ENCODE data around the gene LRP4.

Gene LRP4

GRCh38 chr11:46892838-46893237 is 25.5 kb downstream of the LRP4 start:
- no peaks in the 10 kb centered on the region for H3K9me2 ChIP-seq (replicated peaks; ENCODE audit: low read depth, low read length)
- H3K4me2 ChIP-seq (ENCODE audit: low read depth, low read length, poor library complexity, severe bottlenecking), result no peak overlapping the region
- H3K9ac ChIP-seq (ENCODE audit: low read depth, low read length, poor library complexity, severe bottlenecking), result no peak overlapping the region
- H3K79me2 ChIP-seq (ENCODE audit: insufficient read depth, low read length), result no peaks in the 10 kb centered on the region
- no peak overlapping the region for H2AFZ ChIP-seq (ENCODE audit: low read length)
- H3K9me3 ChIP-seq (ENCODE audit: insufficient read depth, low read depth, low read length), result no peaks in the 10 kb centered on the region
- H3K4me3 ChIP-seq (ENCODE audit: low read length, poor library complexity, severe bottlenecking), result no peak overlapping the region
- no peaks in the 10 kb centered on the region for H3K36me3 ChIP-seq (ENCODE audit: insufficient read depth, low read length)
- no peaks in the 10 kb centered on the region for H3K4me1 ChIP-seq (ENCODE audit: insufficient read depth, low read length, poor library complexity, severe bottlenecking)
- H4K20me1 ChIP-seq (ENCODE audit: insufficient read depth, low read length, poor library complexity, severe bottlenecking), result no peaks in the 10 kb centered on the region
- no peaks in the 10 kb centered on the region for H3K27me3 ChIP-seq (ENCODE audit: insufficient read depth, low read length, poor library complexity, severe bottlenecking)
- H3F3A ChIP-seq (ENCODE audit: low read depth), result no peaks in the 10 kb centered on the region
- TF ChIP-seq EZH2phosphoT487 (IDR thresholded peaks at IDR 0.05; ENCODE audit: borderline replicate concordance), result no peak
- TF ChIP-seq, protein P1, sequence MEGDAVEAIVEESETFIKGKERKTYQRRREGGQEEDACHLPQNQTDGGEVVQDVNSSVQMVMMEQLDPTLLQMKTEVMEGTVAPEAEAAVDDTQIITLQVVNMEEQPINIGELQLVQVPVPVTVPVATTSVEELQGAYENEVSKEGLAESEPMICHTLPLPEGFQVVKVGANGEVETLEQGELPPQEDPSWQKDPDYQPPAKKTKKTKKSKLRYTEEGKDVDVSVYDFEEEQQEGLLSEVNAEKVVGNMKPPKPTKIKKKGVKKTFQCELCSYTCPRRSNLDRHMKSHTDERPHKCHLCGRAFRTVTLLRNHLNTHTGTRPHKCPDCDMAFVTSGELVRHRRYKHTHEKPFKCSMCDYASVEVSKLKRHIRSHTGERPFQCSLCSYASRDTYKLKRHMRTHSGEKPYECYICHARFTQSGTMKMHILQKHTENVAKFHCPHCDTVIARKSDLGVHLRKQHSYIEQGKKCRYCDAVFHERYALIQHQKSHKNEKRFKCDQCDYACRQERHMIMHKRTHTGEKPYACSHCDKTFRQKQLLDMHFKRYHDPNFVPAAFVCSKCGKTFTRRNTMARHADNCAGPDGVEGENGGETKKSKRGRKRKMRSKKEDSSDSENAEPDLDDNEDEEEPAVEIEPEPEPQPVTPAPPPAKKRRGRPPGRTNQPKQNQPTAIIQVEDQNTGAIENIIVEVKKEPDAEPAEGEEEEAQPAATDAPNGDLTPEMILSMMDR (conservative IDR thresholded peaks at IDR 0.05; ENCODE audit: low read length), result no peak

DNA sequence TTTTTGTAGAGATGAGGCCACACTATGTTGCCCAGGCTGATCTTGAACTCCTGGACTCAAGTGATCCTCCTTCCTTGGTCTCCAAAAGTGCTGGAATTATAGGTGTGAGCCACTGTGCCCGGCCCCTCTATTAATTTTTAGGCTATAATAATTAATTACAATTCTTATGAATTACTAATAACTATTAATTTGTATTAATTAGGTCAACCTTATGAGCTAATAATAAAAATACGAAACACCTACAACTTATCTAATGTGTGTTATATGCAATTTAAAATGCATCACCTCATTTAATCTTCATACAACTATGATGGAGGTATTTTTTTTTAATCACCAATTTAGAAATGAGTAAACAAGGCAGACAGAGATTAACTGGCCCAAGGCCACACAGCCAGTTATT is 26.2 kb downstream of the LRP4 start:
- no peaks in the 10 kb centered on the region for H3K27me3 ChIP-seq (ENCODE audit: insufficient read depth, low read length, poor library complexity, severe bottlenecking)
- no peak overlapping the region for H2AFZ ChIP-seq (ENCODE audit: low read length)

GRCh38 chr11:46890665-46891064 is 27.7 kb downstream of the LRP4 start:
- Histone ChIP-seq H3K4me2 (ENCODE audit: low read depth, low read length, poor library complexity, severe bottlenecking) (no peak overlapping the region), H2AFZ (ENCODE audit: low read length) (no peak overlapping the region), H3K27me3 (ENCODE audit: insufficient read depth, low read length, poor library complexity, severe bottlenecking) (no peaks in the 10 kb centered on the region), H3K4me3 (ENCODE audit: low read length, poor library complexity, severe bottlenecking) (no peak overlapping the region), H3K79me2 (ENCODE audit: insufficient read depth, low read length) (no peaks in the 10 kb centered on the region), H3K4me1 (ENCODE audit: insufficient read depth, low read length, poor library complexity, severe bottlenecking) (no peaks in the 10 kb centered on the region), H3F3A (ENCODE audit: low read depth) (no peaks in the 10 kb centered on the region), H3K36me3 (ENCODE audit: insufficient read depth, low read length) (no peaks in the 10 kb centered on the region; the same call in 1 of the 2 replicates), H3K9me3 (ENCODE audit: insufficient read depth, low read depth, low read length) (no peaks in the 10 kb centered on the region), H3K9me2 (replicated peaks; ENCODE audit: low read depth, low read length) (no peaks in the 10 kb centered on the region), H4K20me1 (ENCODE audit: insufficient read depth, low read length, poor library complexity, severe bottlenecking) (no peaks in the 10 kb centered on the region), H3K9ac (ENCODE audit: low read depth, low read length, poor library complexity, severe bottlenecking) (no peak overlapping the region)
- no peak for TF ChIP-seq EZH2phosphoT487 (IDR thresholded peaks at IDR 0.05; ENCODE audit: borderline replicate concordance)
- TF ChIP-seq, protein P1 (conservative IDR thresholded peaks at IDR 0.05; ENCODE audit: low read length), result no peak

More for the DNA sequence above, 26.2 kb downstream of the LRP4 start:
- Histone ChIP-seq H3K9ac (ENCODE audit: low read depth, low read length, poor library complexity, severe bottlenecking) (no peak overlapping the region), H3K4me2 (ENCODE audit: low read depth, low read length, poor library complexity, severe bottlenecking) (no peak overlapping the region), H3K79me2 (ENCODE audit: insufficient read depth, low read length) (no peaks in the 10 kb centered on the region), H3F3A (ENCODE audit: low read depth) (no peaks in the 10 kb centered on the region), H3K36me3 (ENCODE audit: insufficient read depth, low read length) (no peaks in the 10 kb centered on the region), H3K4me3 (ENCODE audit: low read length, poor library complexity, severe bottlenecking) (no peak overlapping the region), H4K20me1 (ENCODE audit: insufficient read depth, low read length, poor library complexity, severe bottlenecking) (no peaks in the 10 kb centered on the region), H3K9me2 (replicated peaks; ENCODE audit: low read depth, low read length) (no peaks in the 10 kb centered on the region), H3K4me1 (ENCODE audit: insufficient read depth, low read length, poor library complexity, severe bottlenecking) (no peaks in the 10 kb centered on the region), H3K9me3 (ENCODE audit: insufficient read depth, low read depth, low read length) (no peaks in the 10 kb centered on the region)
- TF ChIP-seq, protein P1 (conservative IDR thresholded peaks at IDR 0.05; ENCODE audit: low read length), result no peak
- TF ChIP-seq EZH2phosphoT487 (IDR thresholded peaks at IDR 0.05; ENCODE audit: borderline replicate concordance), result no peak

Measured in Loucy (cell line).